Stimulated activated CD8-positive, alpha-beta memory T cell treated with anti-CD3 and anti-CD28 coated beads, Interleukin-7, amount 100 ng/mL, for 24 hours (primary cell): ENCODE measurements around the gene ARHGEF35.
"Not testable (repeated sequence)": the region's sequence is repeated elsewhere in the genome, so short reads cannot be mapped to it uniquely, and the experiment has no call there.

ENCODE experiments used
- DNase-seq: peaks from one replicate; pipeline ENCODE4 v3.0.0-alpha.2; 2020; ENCODE audit warnings: low read depth

The ARHGEF35 gene

GRCh38 chr7:144178380-144179164 lies 17.1 kb downstream of the ARHGEF35 start:
- DNase-seq: not testable (repeated sequence)

- no peak for DNase-seq
Observed at GRCh38 chr7:144174613-144175012, 21.0 kb downstream of the ARHGEF35 start.

DNA sequence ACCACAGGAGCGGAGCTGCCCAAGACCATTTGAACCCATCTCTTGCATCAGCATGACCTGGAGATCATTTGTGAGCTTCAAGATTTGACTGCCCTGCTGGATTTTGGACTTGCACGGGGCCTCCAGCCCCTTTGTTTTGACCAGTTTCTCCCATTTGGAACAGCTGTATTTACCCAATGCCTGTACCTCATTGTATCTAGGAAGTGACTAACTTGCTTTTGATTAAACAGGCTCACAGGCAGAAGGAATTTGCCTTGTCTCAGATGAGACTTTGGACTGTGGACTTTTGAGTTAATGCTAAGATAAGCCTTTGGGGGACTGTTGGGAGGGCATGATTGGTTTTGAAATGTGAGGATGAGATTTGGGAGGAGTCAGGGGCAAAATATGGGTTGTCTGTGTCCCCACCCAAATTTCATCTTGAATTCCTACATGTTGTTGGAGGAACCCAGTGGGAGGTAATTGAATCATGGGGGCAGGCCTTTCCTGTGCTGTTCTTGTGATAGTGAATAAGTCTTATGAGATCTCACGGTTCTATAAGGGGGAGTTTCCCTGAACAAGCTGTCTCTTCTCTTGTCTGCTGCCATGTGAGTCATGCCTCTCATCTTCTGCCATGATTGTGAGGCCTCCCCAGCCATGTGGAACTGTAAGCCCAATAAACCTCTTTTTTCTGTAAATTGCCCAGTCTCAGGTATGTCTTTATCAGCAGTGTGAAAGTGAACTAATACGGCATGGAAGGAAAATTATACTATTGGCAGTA lies 23.9 kb downstream of the ARHGEF35 start:
- DNase-seq: not testable (repeated sequence)

DNA sequence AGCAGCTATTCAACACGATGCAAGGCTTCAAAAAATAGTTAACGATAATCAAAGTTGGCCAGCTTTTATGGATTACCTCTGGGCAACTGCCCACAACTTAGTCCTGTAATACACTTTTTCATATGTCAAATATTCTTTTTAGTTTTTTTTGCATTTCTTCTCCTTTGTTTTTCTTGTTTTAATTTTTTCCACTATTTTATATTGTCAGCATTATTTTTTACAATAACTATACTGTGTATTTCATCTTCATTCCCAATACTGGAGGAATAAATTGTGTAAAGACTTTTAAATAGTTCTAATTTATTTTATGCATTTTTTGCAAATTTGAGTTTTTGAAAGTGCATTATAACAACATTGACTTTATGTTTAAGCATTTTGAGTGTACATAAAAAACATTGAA lies 30.8 kb downstream of the ARHGEF35 start:
- no peak for DNase-seq

- DNase-seq: no peak
Observed at GRCh38 chr7:144158861-144159260, 36.8 kb downstream of the ARHGEF35 start.

DNA sequence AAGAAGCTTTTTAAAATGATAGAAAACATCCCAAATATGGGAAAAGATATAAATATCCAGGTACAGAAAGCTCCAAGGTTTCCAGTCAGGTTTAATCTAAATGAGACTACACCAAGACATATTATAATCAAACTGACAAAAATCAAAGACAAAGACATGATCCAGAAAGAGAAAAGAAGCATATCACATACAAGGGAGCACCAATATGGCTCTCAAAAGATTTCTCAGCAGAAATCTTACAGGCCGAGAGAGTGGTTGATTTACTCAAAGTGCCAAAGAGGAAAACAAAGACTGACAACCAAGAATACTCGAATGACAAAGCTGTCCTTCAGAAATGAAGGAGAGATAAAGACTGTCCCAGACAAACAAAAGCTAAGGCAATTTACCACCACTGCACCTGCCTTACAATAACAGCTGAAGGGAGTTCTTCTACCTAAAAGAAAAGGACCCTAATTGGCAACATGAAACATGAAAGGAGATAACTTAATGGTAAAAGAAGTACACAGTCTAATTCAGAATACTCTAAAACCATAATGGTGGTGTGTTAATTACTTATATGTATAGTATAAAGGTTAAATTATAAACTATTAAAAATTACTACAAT lies 47.3 kb downstream of the ARHGEF35 start:
- DNase-seq: no peak

DNA sequence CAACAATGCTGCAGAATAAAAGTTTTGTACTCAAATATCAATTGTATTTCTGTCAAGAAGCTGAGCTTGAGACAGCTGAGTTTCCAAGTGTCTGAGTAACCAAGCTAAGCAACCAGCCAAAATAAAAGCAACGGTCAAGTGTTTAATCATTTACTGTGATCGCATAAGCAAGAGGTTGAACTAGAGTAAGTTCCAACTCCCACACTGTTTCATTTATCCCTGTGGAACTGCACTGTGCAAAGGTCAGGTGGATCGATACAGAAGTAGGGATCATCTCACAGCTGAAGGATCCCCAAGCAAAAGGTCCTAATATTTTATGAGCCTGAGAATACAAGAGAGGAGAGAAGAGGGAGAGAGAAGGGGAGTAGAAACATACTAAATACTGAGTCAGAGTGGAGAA lies 51.2 kb downstream of the ARHGEF35 start:
- DNase-seq: no peak

DNA sequence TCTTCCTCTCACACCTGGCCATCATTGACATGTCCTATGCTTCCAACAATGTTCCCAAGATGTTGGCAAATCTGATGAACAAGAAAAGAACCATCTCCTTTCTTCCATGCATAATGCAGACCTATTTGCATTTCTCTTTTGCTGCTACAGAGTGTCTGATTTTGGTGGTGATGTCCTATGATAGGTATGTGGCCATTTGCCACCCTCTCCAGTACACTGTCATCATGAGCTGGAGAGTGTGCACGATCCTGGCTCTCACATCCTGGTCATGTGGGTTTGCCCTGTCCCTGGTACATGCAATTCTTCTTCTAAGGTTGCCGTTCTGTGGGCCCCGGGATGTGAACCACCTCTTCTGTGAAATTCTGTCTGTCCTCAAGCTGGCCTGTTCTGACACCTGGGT lies 53.4 kb downstream of the ARHGEF35 start:
- no peak for DNase-seq

- no peak for DNase-seq
Observed at GRCh38 chr7:144137501-144137900, 58.1 kb downstream of the ARHGEF35 start.
